Activated T-cell treated with anti-CD3 and anti-CD28 coated beads, Interleukin-2, amount 50 U/mL, for 4 hours (primary cell): ENCODE measurements around the gene CCDC102A. TPM values are rescaled to one million over a fixed set of nuclear protein-coding genes. Genes with fewer than 3 reads are reported as not detected.
"Not testable (repeated sequence)": the region's sequence is repeated elsewhere in the genome, so short reads cannot be mapped to it uniquely, and the experiment has no call there.

Experiments
- ATAC-seq, 2 donors: fragments of 200-7000 bp; cut with Tn5 transposase; one replicate each; pipeline ENCODE4 v1.10.0; 2021
- DNase-seq: peaks from one replicate; pipeline ENCODE4 v3.0.0-alpha.2; 2020
- H3K27me3 Mint-ChIP-seq: one replicate; pipeline ENCODE4 v1.8.0; 2021; ENCODE audit warnings: low read depth, mixed read lengths
- H3K36me3 Mint-ChIP-seq: one replicate; pipeline ENCODE4 v1.8.0; 2022; ENCODE audit warnings: mixed read lengths; ENCODE audit not compliant: insufficient read depth
- H3K4me1 Mint-ChIP-seq: one replicate; pipeline ENCODE4 v1.8.0; 2021; ENCODE audit warnings: low read depth, mixed read lengths
- H3K4me3 Mint-ChIP-seq: one replicate; pipeline ENCODE4 v1.8.0; 2021; ENCODE audit warnings: mild to moderate bottlenecking, moderate library complexity, mixed read lengths
- H3K9me3 Mint-ChIP-seq: one replicate; pipeline ENCODE4 v1.8.0; 2021; ENCODE audit warnings: mixed read lengths
- total RNA-seq, 3 donors: library from RNA; stranded (reverse); gene quantifications; one replicate each; pipeline ENCODE4 v1.2.1, GENCODE V29; 2021

The CCDC102A gene
- total RNA-seq, 3 donors from 2014 or later: 4.6 to 8.9 (median 6.9) TPM

DNA sequence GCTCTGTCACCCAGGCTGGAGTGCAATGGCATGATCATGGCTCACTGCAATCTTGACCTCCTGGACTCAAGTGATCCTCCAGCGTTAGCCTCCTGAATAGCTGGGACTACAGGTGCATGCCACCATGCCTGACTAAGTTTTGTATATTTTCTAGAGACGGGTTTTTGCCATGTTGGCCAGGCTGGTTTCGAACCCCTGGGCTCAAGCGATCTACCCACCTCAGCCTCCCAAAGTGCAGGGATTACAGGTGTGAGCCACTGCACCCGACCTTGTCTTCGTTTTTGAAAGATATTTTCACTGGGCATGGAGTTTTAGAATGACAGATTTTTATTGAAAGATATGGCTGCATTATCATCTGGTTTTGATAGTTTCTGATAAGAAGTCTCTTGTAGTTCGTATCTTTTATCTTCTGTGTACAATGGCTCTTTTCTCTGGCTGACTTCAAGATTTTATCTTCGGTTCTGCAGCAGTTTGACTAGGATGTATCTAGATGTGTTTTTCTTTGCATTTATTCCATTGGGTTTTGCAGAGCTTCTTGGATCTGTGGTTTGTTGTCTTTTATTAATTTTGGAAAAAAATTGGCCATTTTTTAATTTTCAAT is 20.7 kb upstream of the CCDC102A start:
- Mint-ChIP-seq H3K4me1 (peaks cover 16% of the 10 kb centered on the region), H3K9me3 (peaks cover 16% of the 10 kb centered on the region), H3K4me3 (no peak overlapping the region), H3K36me3 (peaks cover 12% of the 10 kb centered on the region), H3K27me3 (peaks cover 2% of the 10 kb centered on the region)
- DNase-seq (no peak), ATAC-seq (no peak)

DNA sequence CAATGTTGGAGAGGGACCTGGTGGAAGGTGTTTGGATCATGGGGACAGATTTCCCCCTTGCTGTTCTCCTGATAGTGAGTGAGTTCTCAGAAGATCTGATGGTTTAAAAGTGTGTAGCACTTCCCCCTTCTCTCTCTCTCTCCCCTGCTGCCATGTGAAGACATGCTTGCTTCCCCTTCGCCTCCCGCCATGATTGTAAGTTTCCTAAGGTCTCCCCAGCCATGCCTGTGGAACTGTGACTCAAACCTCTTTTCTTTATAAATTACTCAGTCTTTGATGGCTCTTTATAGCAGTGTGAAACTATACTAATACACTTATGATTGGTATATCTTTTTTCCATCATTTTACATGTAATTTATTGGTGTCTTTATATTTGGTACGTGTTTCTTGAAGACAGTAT is 19.5 kb upstream of the CCDC102A start:
- peaks cover 22% of the 10 kb centered on the region for H3K4me1 Mint-ChIP-seq
- DNase-seq: no peak

DNA sequence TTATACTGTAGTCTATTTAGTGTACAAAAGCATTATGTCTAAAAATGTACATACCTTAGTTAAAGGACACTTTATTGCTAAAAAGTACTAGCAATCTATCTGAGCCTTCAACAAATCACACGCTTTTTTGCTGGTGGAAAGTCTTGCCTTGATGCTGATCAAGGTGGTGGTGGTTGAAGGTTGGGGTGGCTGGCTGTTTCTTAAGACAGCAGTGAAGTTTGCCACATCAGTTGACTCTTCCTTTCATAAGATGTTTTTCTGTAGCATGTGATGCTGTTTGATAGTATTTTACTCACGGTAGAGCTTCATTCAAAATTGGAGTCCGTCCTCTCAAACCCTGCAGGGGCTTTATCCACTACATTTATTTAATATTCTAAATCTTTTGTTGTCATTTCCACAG is 14.7 kb upstream of the CCDC102A start:
- peaks cover 30% of the 10 kb centered on the region for H3K4me1 Mint-ChIP-seq
- peaks cover 5% of the 10 kb centered on the region for H3K9me3 Mint-ChIP-seq

More for the DNA sequence above, 19.5 kb upstream of the CCDC102A start:
- ATAC-seq: peak; percentile 54 to 65
- peaks cover 4% of the 10 kb centered on the region for H3K36me3 Mint-ChIP-seq
- H3K9me3 Mint-ChIP-seq: peaks cover 9% of the 10 kb centered on the region
- no peak overlapping the region for H3K4me3 Mint-ChIP-seq
- no peaks in the 10 kb centered on the region for H3K27me3 Mint-ChIP-seq

DNA sequence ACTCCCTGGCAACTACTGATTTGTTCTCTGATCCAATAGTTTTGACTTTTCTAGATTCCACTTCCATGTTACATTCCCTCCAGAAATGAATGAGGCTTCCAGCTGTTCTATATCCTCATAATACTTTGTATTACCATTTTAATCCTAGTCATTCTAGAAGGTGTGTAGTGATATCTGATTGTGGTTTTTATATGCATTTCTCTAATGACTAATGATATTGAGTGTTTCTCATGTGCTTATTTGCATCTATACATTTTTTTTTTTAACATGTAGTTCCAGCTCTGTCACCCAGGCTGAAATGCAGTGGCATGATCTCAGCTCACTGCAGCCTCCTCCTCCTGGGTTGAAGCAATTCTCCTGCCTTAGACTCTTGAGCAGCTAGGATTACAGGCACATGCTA is 13.4 kb upstream of the CCDC102A start:
- no peaks in the 10 kb centered on the region for H3K36me3 Mint-ChIP-seq
- no peak overlapping the region for H3K4me3 Mint-ChIP-seq
- DNase-seq (no peak), ATAC-seq (peak in 1 of 2 donors; percentile 52)
- no peaks in the 10 kb centered on the region for H3K9me3 Mint-ChIP-seq
- H3K4me1 Mint-ChIP-seq: peaks cover 33% of the 10 kb centered on the region
- no peaks in the 10 kb centered on the region for H3K27me3 Mint-ChIP-seq

More for the DNA sequence above, 14.7 kb upstream of the CCDC102A start:
- no peak overlapping the region for H3K4me3 Mint-ChIP-seq
- ATAC-seq: no peak
- DNase-seq: no peak
- no peaks in the 10 kb centered on the region for H3K36me3 Mint-ChIP-seq
- no peaks in the 10 kb centered on the region for H3K27me3 Mint-ChIP-seq

DNA sequence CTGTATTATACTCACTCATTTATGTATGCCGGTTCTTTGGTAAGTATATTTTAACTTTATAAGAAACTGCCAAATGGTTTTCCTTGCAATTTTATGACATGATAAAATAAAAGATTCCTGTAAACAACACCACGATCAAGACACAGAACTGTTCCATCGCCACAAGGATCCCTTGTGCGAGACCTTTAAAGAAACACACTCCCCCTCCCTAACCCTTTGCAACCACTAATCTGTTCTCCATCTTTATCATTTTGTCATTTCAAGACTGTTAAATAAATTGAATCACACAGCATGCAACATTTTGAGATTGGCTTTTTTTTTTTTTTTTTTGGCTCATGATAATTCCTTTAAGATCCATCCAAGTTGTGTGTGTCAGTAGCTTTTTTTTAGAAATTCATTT is 12.0 kb upstream of the CCDC102A start:
- H3K9me3 Mint-ChIP-seq: no peaks in the 10 kb centered on the region
- H3K27me3 Mint-ChIP-seq: no peaks in the 10 kb centered on the region
- ATAC-seq (peak in 1 of 2 donors; percentile 26), DNase-seq (no peak)
- no peaks in the 10 kb centered on the region for H3K36me3 Mint-ChIP-seq
- H3K4me1 Mint-ChIP-seq: peaks cover 46% of the 10 kb centered on the region
- no peak overlapping the region for H3K4me3 Mint-ChIP-seq

DNA sequence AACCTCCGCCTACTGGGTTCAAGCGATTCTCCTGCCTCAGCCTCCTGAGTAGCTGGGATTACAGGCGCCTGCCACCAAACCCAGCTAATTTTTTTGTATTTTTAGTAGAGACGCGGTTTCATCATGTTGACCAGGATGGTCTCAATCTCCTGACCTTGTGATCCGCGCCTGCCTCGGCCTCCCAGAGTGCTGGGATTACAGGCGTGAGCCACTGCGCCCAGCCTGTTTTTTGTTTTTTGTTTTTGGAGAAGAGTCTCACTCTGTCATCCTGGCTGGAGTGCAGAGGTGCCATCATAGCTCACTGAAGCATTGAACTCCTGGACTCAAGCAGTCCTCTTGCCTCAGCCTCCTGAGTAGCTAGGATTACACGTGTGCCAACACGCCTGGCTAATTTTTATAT is 11.2 kb upstream of the CCDC102A start:
- H3K36me3 Mint-ChIP-seq, H3K27me3 Mint-ChIP-seq, H3K4me3 Mint-ChIP-seq, ATAC-seq, DNase-seq, H3K9me3 Mint-ChIP-seq: not testable (repeated sequence)
- peaks cover 48% of the 10 kb centered on the region for H3K4me1 Mint-ChIP-seq

DNA sequence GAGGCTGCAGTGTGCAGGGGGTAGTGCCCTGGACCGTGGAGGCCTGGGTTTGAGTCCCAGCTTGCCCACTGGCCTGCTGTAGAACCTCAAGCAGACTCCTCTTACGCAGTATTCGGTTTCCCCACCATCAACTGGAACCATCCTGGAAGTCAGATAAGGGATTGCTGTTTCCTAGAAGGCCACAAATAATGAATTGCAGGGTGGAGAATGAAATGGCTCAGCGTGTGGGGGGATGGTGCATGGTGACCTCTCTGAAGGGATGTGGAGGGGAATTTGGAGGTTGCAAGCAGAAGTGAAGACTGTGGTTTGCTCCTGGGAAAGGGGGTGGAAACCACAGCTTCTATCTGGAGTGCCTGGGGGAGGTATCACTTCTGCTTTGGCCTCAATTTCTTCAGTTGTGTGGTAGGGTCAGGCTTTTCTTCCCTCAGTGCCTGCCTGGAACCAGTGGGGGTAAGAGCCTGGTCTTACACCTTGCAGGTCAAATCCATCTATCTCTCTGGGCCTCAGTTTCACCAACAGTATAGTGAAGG is 7.8 kb upstream of the CCDC102A start:
- ATAC-seq: peak; percentile 33 to 44
- DNase-seq: no peak
- H3K4me1 Mint-ChIP-seq: peaks cover 45% of the 10 kb centered on the region
- H3K4me3 Mint-ChIP-seq: peak overlapping the region; percentile 76
- no peaks in the 10 kb centered on the region for H3K9me3 Mint-ChIP-seq
- H3K27me3 Mint-ChIP-seq: no peaks in the 10 kb centered on the region
- H3K36me3 Mint-ChIP-seq: no peaks in the 10 kb centered on the region

DNA sequence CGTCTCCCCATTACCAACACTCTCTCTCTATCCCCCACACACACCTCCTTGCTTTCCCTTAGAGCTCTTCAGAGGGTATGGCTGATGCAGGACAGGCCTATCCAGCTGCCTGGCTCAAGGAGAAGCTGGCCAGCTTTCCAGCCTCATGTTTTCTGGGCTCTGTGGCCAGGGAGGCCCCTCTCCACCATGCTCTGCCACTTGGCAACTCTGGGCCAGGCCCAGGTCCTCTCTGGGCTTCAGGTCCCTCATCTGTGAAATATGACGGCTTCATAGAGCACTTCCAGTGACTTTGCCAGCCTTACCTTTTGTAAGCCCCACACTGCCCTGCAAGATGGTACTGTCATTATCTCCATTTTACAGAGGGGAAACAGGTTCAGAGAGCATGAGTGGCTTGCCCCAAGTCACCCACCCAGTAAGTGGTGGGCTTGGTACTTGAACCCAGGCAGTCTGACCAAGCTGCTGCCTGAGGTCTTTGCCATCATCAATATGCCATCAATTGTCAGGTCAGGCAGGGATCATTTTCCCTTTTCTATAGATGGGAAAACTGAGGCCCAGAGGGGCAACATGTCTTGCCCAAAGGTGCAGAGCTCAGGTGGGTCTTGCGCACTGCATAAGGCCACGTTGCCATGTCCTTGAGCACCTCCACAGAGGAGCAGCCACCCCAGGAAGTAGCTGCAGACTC is 5.5 kb upstream of the CCDC102A start:
- Mint-ChIP-seq H3K27me3 (no peaks in the 10 kb centered on the region), H3K4me3 (peak overlapping the region; percentile 76), H3K36me3 (no peaks in the 10 kb centered on the region), H3K4me1 (peaks cover 58% of the 10 kb centered on the region), H3K9me3 (no peaks in the 10 kb centered on the region)
- no peak for ATAC-seq
- no peak for DNase-seq

DNA sequence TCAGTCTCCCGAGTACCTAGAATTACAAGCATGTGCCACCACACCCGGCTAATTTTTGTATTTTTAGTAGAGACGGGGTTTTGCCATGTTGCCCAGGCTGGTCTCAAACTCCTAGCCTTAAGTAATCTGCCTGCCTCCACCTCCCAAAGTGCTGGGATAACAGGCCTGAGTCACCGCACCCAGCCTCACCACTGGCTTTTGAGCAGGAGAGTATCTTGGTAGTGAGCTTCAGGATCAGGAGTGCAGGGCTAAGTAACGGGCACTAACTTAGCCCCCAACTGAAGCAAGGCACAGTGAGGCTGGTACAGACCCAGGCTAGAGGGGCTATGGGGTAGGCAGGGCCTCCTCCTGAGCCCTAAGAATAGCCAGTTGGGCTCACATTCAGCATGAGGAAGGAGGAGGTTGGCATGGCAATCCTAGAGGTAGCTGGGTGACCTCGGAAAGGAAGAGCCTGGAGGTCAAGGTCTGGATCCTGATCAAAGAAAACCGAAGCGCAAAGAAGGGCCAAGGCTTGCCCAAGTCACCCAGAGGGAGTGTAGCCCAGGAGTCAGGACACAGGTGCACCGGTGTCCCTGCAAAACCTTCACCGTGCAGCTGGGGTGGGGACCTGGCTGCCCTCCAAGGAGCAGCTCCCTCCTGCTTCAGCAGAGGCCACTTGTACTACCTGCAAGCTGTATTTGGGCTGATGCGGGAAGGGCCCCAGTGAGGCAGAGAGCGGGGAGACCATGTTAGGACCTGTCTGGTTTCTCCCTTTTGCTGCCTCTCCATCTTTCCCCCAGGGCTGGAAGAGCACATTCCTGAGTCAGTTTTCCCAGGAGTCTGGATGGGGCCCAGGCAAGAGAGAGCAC is 4.8 kb upstream of the CCDC102A start:
- ATAC-seq (no peak), DNase-seq (no peak)
- Mint-ChIP-seq H3K36me3 (no peaks in the 10 kb centered on the region), H3K4me1 (peaks cover 58% of the 10 kb centered on the region), H3K9me3 (no peaks in the 10 kb centered on the region), H3K27me3 (no peaks in the 10 kb centered on the region), H3K4me3 (no peak overlapping the region)

DNA sequence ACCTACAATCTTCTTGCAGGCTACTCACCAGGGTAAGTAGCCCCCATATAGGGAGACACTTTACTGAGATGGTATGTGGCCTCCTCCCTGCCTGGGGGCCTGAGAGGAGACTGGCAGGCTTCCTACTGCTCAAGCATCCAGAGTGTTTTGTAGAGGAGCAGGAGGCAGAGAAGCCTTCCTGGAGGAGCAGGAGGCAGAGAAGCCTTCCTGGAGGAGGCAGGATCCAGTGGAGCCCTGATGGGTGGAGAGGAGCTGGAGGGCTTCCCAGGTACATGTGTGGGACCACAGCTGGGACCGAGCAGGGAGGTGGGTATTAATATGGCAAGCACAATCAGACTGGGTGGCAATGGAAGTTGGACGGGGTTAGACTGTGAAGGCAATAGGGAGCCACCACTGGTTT is 4.0 kb upstream of the CCDC102A start:
- H3K9me3 Mint-ChIP-seq: no peaks in the 10 kb centered on the region
- ATAC-seq (no peak), DNase-seq (no peak)
- H3K36me3 Mint-ChIP-seq: no peaks in the 10 kb centered on the region
- H3K27me3 Mint-ChIP-seq: no peaks in the 10 kb centered on the region
- H3K4me1 Mint-ChIP-seq: peaks cover 59% of the 10 kb centered on the region
- H3K4me3 Mint-ChIP-seq: no peak overlapping the region

DNA sequence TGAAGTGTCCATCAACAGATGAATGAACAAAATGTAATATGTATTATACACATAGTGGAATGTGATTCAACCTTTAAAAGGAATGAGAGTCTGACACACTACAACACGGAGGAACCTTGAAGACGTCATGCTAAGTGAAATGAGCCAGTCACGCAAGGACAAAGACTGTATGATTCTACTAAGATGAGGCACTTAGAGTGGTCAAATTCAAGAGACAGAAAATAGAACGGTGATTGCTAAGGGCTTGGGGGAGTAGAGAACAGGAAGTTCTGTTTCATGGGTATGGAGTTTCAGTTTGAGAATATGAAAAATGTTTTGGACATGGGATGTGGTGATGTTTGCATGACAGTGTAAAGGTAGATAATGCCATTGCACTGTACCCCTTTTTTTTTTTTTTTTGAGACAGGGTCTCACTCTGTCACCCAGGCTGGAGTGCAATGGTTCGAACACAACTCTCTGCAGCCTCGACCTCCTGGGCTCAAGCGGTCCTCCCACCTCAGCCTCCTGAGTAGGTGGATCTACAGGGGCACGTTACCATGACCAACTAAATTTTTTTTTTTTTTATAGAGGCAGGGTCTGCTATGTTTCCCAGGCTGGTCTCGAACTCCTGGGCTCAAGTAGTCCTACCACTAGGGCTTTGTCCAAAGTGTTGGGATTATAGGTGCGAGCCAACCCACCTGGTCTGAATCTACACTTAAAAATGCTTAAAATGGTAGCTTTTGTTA is 2.9 kb upstream of the CCDC102A start:
- Mint-ChIP-seq H3K4me1 (peaks cover 60% of the 10 kb centered on the region), H3K36me3 (no peaks in the 10 kb centered on the region), H3K4me3 (peak overlapping the region; percentile 83), H3K9me3 (no peaks in the 10 kb centered on the region), H3K27me3 (no peaks in the 10 kb centered on the region)
- peak in 1 of 2 donors; percentile 18 for ATAC-seq
- no peak for DNase-seq

DNA sequence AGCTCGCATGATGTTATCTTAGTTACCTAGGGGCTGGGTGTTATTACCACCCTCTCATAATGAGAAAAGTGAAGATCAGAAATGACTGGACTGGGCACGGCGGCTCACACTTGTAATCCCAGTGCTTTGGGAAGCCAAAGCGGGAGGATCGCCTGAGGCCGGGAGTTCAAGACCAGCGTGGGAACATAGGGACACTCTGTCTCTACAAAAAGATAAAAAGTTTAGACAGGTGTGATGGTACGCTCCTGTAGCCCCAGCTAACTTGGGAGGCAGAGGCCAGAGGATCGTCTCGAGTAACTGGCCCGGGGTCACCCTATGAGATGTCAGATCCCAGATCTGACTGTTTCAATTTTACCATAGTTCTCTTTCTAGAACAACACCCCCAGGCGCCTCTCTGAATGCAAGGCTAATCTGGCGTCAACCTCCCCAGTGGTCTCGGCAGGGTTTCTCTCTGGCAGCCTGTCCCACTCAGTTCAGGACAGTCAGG is 1.9 kb upstream of the CCDC102A start:
- Mint-ChIP-seq H3K27me3 (no peaks in the 10 kb centered on the region), H3K9me3 (no peaks in the 10 kb centered on the region), H3K36me3 (no peaks in the 10 kb centered on the region), H3K4me3 (peak overlapping the region; percentile 83), H3K4me1 (peaks cover 63% of the 10 kb centered on the region)
- no peak for DNase-seq
- ATAC-seq: no peak

DNA sequence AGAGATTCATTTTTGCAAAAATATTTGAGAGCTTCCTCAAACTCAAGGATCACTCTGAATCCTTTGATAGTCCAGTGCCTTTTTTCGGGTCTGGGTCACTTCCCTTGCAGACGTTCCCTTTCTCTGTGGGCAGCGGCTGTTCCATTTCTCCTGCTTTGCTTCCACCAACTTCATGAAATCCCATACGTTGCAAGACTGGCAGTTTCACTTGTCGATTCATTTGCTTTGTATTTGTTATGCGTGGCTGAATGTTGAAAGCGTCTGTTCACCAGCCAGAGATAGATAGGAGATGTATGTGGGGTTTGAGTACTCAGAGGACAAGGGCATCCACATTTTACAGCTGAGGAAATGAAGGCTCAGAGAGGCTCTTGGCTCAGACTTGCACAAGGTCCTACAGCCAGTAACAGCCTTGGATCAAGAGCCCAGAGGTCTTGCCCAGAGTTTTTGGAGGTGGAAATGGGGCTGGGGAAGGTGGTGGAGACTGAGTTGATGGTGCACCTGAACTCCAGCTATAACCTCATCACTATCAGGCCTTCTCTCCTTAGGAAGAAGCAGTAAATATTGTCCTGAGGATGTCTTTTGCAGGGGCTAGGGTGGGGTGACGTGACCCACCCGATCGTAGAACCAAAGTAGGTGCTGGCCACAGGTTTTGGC is 1.3 kb upstream of the CCDC102A start:
- no peak for DNase-seq

More for the DNA sequence above, 1.3 kb upstream of the CCDC102A start:
- Mint-ChIP-seq H3K9me3 (no peaks in the 10 kb centered on the region), H3K27me3 (no peaks in the 10 kb centered on the region), H3K36me3 (no peaks in the 10 kb centered on the region), H3K4me3 (peak overlapping the region; percentile 83), H3K4me1 (peaks cover 62% of the 10 kb centered on the region)
- no peak for ATAC-seq
